ENCODE measurements around the gene GPRC5B. TPM values are rescaled to one million over a fixed set of nuclear protein-coding genes. Genes with fewer than 3 reads are reported as not detected.

The GPRC5B gene
- total RNA-seq, 1 donor from 2014 or later = 21.1 TPM

GRCh38 chr16:19907161-19907992 is 22.7 kb upstream of the GPRC5B start:
- Histone ChIP-seq H3K9me3 (no peaks in the 10 kb centered on the region), H3K36me3 (no peaks in the 10 kb centered on the region), H3K27ac (no peak overlapping the region), H3K4me3 (no peak overlapping the region), H3K27me3 (peaks cover 23% of the 10 kb centered on the region), H3K4me1 (no peaks in the 10 kb centered on the region)
- ATAC-seq (peak; percentile 95), DNase-seq (peak; percentile 77)
- intact Hi-C loops (cut with DNase I) = loop anchor here (10.0 kb wide), 1 partner anchor 477 kb away; no protein-coding TSS in a partner anchor
- peak; percentile 94 for TF ChIP-seq CTCF (IDR thresholded peaks at IDR 0.05)

DNA sequence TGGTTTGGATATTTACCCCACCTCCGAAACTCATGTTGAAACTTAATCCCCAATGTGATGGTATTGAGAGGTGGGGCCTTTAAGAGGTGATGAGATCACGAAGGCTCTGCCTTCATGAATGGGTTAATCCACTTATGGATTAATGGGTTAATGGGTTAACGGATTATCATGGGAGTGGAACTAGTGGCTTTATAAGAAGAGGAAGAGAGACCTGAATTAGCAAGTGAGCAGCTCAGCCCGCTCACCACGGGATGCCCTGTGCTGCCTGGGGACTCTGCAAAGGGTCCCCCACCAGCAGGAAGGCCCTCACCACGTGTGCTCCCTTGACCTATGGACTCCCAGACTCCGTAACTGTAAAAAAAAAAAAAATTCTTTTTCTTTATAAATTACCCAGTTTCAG is 16.5 kb upstream of the GPRC5B start:
- H3K36me3 ChIP-seq = no peaks in the 10 kb centered on the region
- DNase-seq = no peak
- no peaks in the 10 kb centered on the region for H3K27me3 ChIP-seq
- intact Hi-C loops (cut with DNase I) = loop anchor here (10.0 kb wide), 1 partner anchor 484 kb away; no protein-coding TSS in a partner anchor
- H3K9me3 ChIP-seq = no peaks in the 10 kb centered on the region
- no peak for TF ChIP-seq CTCF (IDR thresholded peaks at IDR 0.05)
- H3K4me1 ChIP-seq = no peaks in the 10 kb centered on the region
- H3K27ac ChIP-seq = no peak overlapping the region
- no peak for ATAC-seq
- no peak overlapping the region for H3K4me3 ChIP-seq

DNA sequence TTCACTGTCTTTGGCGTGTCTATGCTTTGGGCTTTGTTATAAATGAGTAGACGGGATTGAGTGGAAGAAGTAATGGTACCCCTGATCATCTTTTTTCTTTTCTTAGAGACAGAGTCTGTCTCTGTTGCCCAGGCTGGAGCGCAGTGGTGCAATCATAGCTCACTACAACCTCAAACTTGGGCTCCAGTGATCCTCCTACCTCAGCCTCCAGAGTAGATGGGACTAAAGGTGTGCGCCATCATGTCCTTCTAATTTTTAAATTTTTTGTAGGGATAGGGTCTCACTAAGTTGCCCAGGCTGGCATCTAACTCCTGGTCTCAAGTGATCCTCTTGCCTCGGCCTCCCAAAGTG is 14.9 kb upstream of the GPRC5B start:
- ATAC-seq (no peak), DNase-seq (no peak)
- no peaks in the 10 kb centered on the region for H3K9me3 ChIP-seq
- H3K36me3 ChIP-seq = no peaks in the 10 kb centered on the region
- H3K4me1 ChIP-seq = no peaks in the 10 kb centered on the region
- no peak for TF ChIP-seq CTCF (IDR thresholded peaks at IDR 0.05)
- H3K27ac ChIP-seq = no peak overlapping the region
- intact Hi-C loops (cut with DNase I) = no loop called here
- H3K4me3 ChIP-seq = no peak overlapping the region
- no peaks in the 10 kb centered on the region for H3K27me3 ChIP-seq

DNA sequence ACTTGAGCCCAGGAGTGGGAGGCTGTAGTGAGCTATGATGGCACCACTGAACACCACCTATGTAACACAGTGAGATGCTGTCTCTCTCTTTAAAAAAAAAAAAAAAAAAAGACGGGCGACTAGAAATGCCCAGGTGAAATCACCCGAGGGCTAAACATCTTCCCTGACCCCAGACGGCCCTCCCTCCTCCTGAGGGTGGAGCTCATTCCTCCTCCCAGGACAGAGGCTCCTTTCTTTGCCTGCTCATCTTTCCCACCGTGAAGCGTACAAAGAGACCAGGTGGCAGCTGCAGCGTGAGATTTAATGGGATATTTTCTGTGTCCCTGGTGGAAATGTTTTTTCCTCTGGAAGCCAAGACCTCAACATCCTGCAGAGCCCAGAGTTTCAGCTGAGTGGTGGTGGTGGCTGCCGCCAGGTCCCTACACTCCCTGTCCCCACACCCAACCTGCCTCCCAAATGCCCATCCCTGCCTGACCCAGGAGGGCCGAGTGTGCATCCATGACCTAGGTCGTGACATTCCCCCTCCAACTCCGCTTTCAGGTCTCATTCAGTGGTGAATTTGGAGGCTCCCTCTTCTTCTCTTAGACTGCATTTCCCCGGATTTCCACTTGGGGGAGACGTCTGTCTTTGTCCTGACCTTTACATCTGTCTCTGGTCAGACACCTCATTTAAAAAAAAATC is 14.4 kb upstream of the GPRC5B start:
- no peaks in the 10 kb centered on the region for H3K9me3 ChIP-seq
- H3K27me3 ChIP-seq = no peaks in the 10 kb centered on the region
- DNase-seq (no peak), ATAC-seq (peak; percentile 68)
- H3K36me3 ChIP-seq = no peaks in the 10 kb centered on the region
- TF ChIP-seq CTCF (IDR thresholded peaks at IDR 0.05) = peak; percentile 70
- intact Hi-C loops (cut with DNase I) = no loop called here
- no peak overlapping the region for H3K4me3 ChIP-seq
- H3K4me1 ChIP-seq = no peaks in the 10 kb centered on the region
- H3K27ac ChIP-seq = no peak overlapping the region

DNA sequence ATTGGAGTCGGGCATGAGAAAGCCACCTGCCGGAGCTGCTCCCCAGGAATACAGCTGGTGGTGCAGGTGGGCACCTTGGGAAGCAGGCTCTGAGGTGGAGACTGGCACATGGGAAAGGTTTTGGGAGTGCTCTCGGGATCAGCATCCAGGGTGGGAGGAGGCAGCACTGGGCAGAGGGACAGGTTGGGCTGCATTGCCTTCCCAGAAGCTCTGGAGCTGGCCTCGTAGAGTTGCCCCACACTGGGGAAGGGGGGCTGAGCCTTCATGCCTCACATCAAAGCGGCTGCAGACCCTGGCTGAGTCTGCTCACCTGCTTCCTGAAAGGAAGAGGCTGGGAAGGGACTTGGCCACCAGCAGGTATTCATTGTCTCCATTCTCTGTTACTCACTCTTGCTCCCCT is 13.5 kb upstream of the GPRC5B start:
- Histone ChIP-seq H3K36me3 (no peaks in the 10 kb centered on the region), H3K27me3 (no peaks in the 10 kb centered on the region), H3K27ac (no peak overlapping the region), H3K4me1 (no peaks in the 10 kb centered on the region), H3K4me3 (no peak overlapping the region), H3K9me3 (no peaks in the 10 kb centered on the region)
- ATAC-seq (no peak), DNase-seq (no peak)
- no peak for TF ChIP-seq CTCF (IDR thresholded peaks at IDR 0.05)
- intact Hi-C loops (cut with DNase I) = no loop called here
